WTC11 (cell line): Measurements from ENCODE around the gene ACOT4. TPM values are rescaled to one million over a fixed set of nuclear protein-coding genes. Genes with fewer than 3 reads are reported as not detected.
"Not testable (repeated sequence)": the region's sequence is repeated elsewhere in the genome, so short reads cannot be mapped to it uniquely, and the experiment has no call there.

Experiments
- ATAC-seq: fragments of 200-7000 bp; cut with Tn5 transposase; 2 replicates; pipeline ENCODE4 v1.10.0; 2021; ENCODE audit warnings: mild to moderate bottlenecking, moderate library complexity
- CTCF ChIA-PET: fragments of 300-600 bp; sonication (Branson Sonifier 250); formaldehyde crosslinking; loops from one replicate; lab custom pipeline; 2021; ENCODE audit warnings: antibody characterized with exemption; lab: Charles Lee
- POLR2A ChIA-PET: fragments of 350-600 bp; sonication (Branson Sonifier 250); formaldehyde crosslinking; loops from one replicate; lab custom pipeline; 2021; ENCODE audit warnings: antibody characterized with exemption; lab: Charles Lee
- DNase-seq: peaks from one replicate; pipeline ENCODE4 v3.0.0; 2021; ENCODE audit warnings: low spot score
- H3K27ac Mint-ChIP-seq: 2 replicates; pipeline ENCODE4 v1.8.0; 2021; ENCODE audit warnings: mixed read lengths
- H3K27me3 Mint-ChIP-seq: 2 replicates; pipeline ENCODE4 v1.8.0; 2021; ENCODE audit warnings: low read depth, mild to moderate bottlenecking, moderate library complexity, mixed read lengths
- H3K36me3 Mint-ChIP-seq: 2 replicates; pipeline ENCODE4 v1.8.0; 2021; ENCODE audit warnings: mixed read lengths
- H3K4me1 Mint-ChIP-seq: 2 replicates; pipeline ENCODE4 v1.8.0; 2022; ENCODE audit warnings: mixed read lengths
- H3K4me3 Mint-ChIP-seq: 2 replicates; pipeline ENCODE4 v1.8.0; 2021; ENCODE audit warnings: mild to moderate bottlenecking, moderate library complexity, mixed read lengths
- H3K9me3 Mint-ChIP-seq: 2 replicates; pipeline ENCODE4 v1.8.0; 2021; ENCODE audit warnings: mixed read lengths
- CBFB ChIP-seq: sonication (generic); formaldehyde crosslinking; IDR thresholded peaks from 2 replicates; pipeline ENCODE4 v1.8.1; 2022; ENCODE audit warnings: mild to moderate bottlenecking, low read depth, missing genetic modification reagents
- ESRRA ChIP-seq: sonication (generic); formaldehyde crosslinking; IDR thresholded peaks from 2 replicates; pipeline ENCODE4 v1.8.1; 2022; ENCODE audit warnings: mild to moderate bottlenecking, missing genetic modification reagents, borderline replicate concordance
- FOXP1 ChIP-seq: sonication (generic); formaldehyde crosslinking; IDR thresholded peaks from 2 replicates; pipeline ENCODE4 v1.8.0; 2022; ENCODE audit warnings: missing genetic modification reagents, mild to moderate bottlenecking, moderate library complexity, borderline replicate concordance
- FOXP4 ChIP-seq: sonication (generic); formaldehyde crosslinking; IDR thresholded peaks from 2 replicates; pipeline ENCODE4 v1.8.0; 2022; ENCODE audit warnings: mild to moderate bottlenecking, missing genetic modification reagents
- HMGXB4 ChIP-seq: sonication (generic); formaldehyde crosslinking; IDR thresholded peaks from 2 replicates; pipeline ENCODE4 v1.8.1; 2023; ENCODE audit warnings: mild to moderate bottlenecking, moderate library complexity, missing genetic modification reagents
- IRF1 ChIP-seq: sonication (generic); formaldehyde crosslinking; IDR thresholded peaks from 2 replicates; pipeline ENCODE4 v1.8.0; 2023; ENCODE audit warnings: missing genetic modification reagents
- JUN ChIP-seq: sonication (generic); formaldehyde crosslinking; IDR thresholded peaks from 2 replicates; pipeline ENCODE4 v1.8.0; 2023; ENCODE audit warnings: mild to moderate bottlenecking, missing genetic modification reagents
- MAX ChIP-seq: sonication (generic); formaldehyde crosslinking; IDR thresholded peaks from 2 replicates; pipeline ENCODE4 v1.8.0; 2022; ENCODE audit warnings: mild to moderate bottlenecking, missing genetic modification reagents
- MLX ChIP-seq: sonication (generic); formaldehyde crosslinking; IDR thresholded peaks from 2 replicates; pipeline ENCODE4 v1.8.1; 2023; ENCODE audit warnings: mild to moderate bottlenecking, missing genetic modification reagents, moderate library complexity
- MXD4 ChIP-seq: fragments of 250-450 bp; sonication (Bioruptor Pico); IDR thresholded peaks from 2 replicates; pipeline ENCODE4 v1.8.0; 2021; ENCODE audit warnings: mild to moderate bottlenecking, moderate library complexity, borderline replicate concordance
- PRRX2 ChIP-seq: fragments of 250-450 bp; sonication (Bioruptor Pico); IDR thresholded peaks from 2 replicates; pipeline ENCODE4 v1.8.0; 2021; ENCODE audit warnings: mild to moderate bottlenecking
- SMAD4 ChIP-seq: sonication (generic); formaldehyde crosslinking; IDR thresholded peaks from 2 replicates; pipeline ENCODE4 v1.8.0; 2022; ENCODE audit warnings: mild to moderate bottlenecking, missing genetic modification reagents
- SOX15 ChIP-seq: fragments of 250-450 bp; sonication (Bioruptor Pico); IDR thresholded peaks from 2 replicates; pipeline ENCODE4 v1.9.0; 2021; ENCODE audit warnings: mild to moderate bottlenecking
- TEAD1 ChIP-seq: sonication (generic); formaldehyde crosslinking; IDR thresholded peaks from 2 replicates; pipeline ENCODE4 v1.8.0; 2022; ENCODE audit warnings: mild to moderate bottlenecking, missing genetic modification reagents
- USF2 ChIP-seq: sonication (generic); formaldehyde crosslinking; IDR thresholded peaks from 2 replicates; pipeline ENCODE4 v1.8.1; 2023; ENCODE audit warnings: mild to moderate bottlenecking, missing genetic modification reagents, moderate library complexity
- ZNF138 ChIP-seq: sonication (generic); formaldehyde crosslinking; conservative IDR thresholded peaks from 2 replicates; pipeline ENCODE4 v1.8.1; 2022; ENCODE audit warnings: mild to moderate bottlenecking, moderate library complexity, missing genetic modification reagents
- ZNF232 ChIP-seq: sonication (generic); formaldehyde crosslinking; IDR thresholded peaks from 2 replicates; pipeline ENCODE4 v1.8.0; 2022; ENCODE audit warnings: mild to moderate bottlenecking, missing genetic modification reagents
- ZNF317 ChIP-seq: sonication (generic); formaldehyde crosslinking; IDR thresholded peaks from 2 replicates; pipeline ENCODE4 v1.8.1; 2023; ENCODE audit warnings: low read depth, mild to moderate bottlenecking, moderate library complexity, missing genetic modification reagents, borderline replicate concordance
- ZNF423 ChIP-seq: fragments of 250-450 bp; sonication (Bioruptor Pico); IDR thresholded peaks from 2 replicates; pipeline ENCODE4 v2.1.2; 2022; ENCODE audit warnings: mild to moderate bottlenecking, moderate library complexity
- total RNA-seq: library from RNA; stranded (reverse); gene quantifications from 3 replicates; pipeline ENCODE4 v1.2.3, GENCODE V29; 2021

Gene ACOT4
- total RNA-seq, 1 experiment from 2014 or later, result 1.6 TPM

- TF ChIP-seq FOXP4 (CRISPR knock-in tag) (peak; percentile 89), SOX15 (CRISPR knock-in tag) (no peak), HMGXB4 (CRISPR knock-in tag) (peak; percentile 90), ZNF232 (CRISPR knock-in tag) (0 out of 2 replicates have a peak, but pooled peaks have one; percentile 46), MAX (CRISPR knock-in tag) (peak; percentile 80), JUN (CRISPR knock-in tag) (no peak), IRF1 (peak; percentile 51), MXD4 (CRISPR knock-in tag) (no peak), USF2 (CRISPR knock-in tag) (peak; percentile 22; the same call in 1 of the 2 replicates), ZNF317 (peak; percentile 14; the same call in 1 of the 2 replicates), ZNF138 (CRISPR knock-in tag) (0 out of 2 replicates have a peak, but pooled peaks have one; percentile 39), TEAD1 (peak; percentile 37; the same call in 1 of the 2 replicates), PRRX2 (CRISPR knock-in tag) (no peak), SMAD4 (CRISPR knock-in tag) (peak; percentile 26; the same call in 1 of the 2 replicates), ESRRA (no peak), FOXP1 (CRISPR knock-in tag) (peak; percentile 88; the same call in 1 of the 2 replicates), CBFB (CRISPR knock-in tag) (0 out of 2 replicates have a peak, but pooled peaks have one; percentile 55), MLX (CRISPR knock-in tag) (0 out of 2 replicates have a peak, but pooled peaks have one; percentile 72), ZNF423 (CRISPR knock-in tag) (peak; percentile 63; the same call in 1 of the 2 replicates)
Observed at GRCh38 chr14:73591690-73592449, at the start of gene ACOT4 (continued).

GRCh38 chr14:73542961-73543360, 48.7 kb upstream of the ACOT4 start:
- DNase-seq (peak; percentile 62), ATAC-seq (peak; percentile 87)
- POLR2A ChIA-PET, H3K9me3 Mint-ChIP-seq, CTCF ChIA-PET, H3K27me3 Mint-ChIP-seq, H3K27ac Mint-ChIP-seq, H3K4me3 Mint-ChIP-seq, H3K4me1 Mint-ChIP-seq, H3K36me3 Mint-ChIP-seq: not testable (repeated sequence)

- CTCF ChIA-PET, H3K27me3 Mint-ChIP-seq, H3K9me3 Mint-ChIP-seq, POLR2A ChIA-PET, DNase-seq, ATAC-seq, H3K36me3 Mint-ChIP-seq, H3K27ac Mint-ChIP-seq, H3K4me1 Mint-ChIP-seq, H3K4me3 Mint-ChIP-seq: not testable (repeated sequence)
Observed at GRCh38 chr14:73545353-73545752, 46.3 kb upstream of the ACOT4 start.

- DNase-seq, POLR2A ChIA-PET, H3K4me3 Mint-ChIP-seq, H3K4me1 Mint-ChIP-seq, CTCF ChIA-PET, ATAC-seq, H3K27me3 Mint-ChIP-seq, H3K9me3 Mint-ChIP-seq, H3K36me3 Mint-ChIP-seq, H3K27ac Mint-ChIP-seq: not testable (repeated sequence)
Observed at GRCh38 chr14:73549097-73549496, 42.6 kb upstream of the ACOT4 start.

GRCh38 chr14:73549889-73550524, 41.7 kb upstream of the ACOT4 start:
- ATAC-seq, H3K36me3 Mint-ChIP-seq, H3K9me3 Mint-ChIP-seq, DNase-seq, CTCF ChIA-PET, POLR2A ChIA-PET, H3K4me3 Mint-ChIP-seq, H3K27me3 Mint-ChIP-seq, H3K4me1 Mint-ChIP-seq, H3K27ac Mint-ChIP-seq: not testable (repeated sequence)
